ENCODE measurements around the gene MEGF11. TPM values are rescaled to one million over a fixed set of nuclear protein-coding genes. Genes with fewer than 3 reads are reported as not detected.
"Not testable (repeated sequence)": the region's sequence is repeated elsewhere in the genome, so short reads cannot be mapped to it uniquely, and the experiment has no call there.

MEGF11 gene
- total and polyA plus RNA-seq, 4 donors: 0.16 to 1.5 (median 0.50) TPM

GRCh38 chr15:66270932-66271331, 17.4 kb upstream of the MEGF11 start:
- peaks cover 0 to 7% (median 0%) of the 10 kb centered on the region in 5 donors for H3K4me1 ChIP-seq (ENCODE audit: control insufficient read depth in 5 of 5, insufficient read depth in 5 of 5, low read length in 5 of 5)
- ATAC-seq (ENCODE audit: insufficient read depth, low FRiP score) (no peak), DNase-seq (no peak)
- H3K36me3 ChIP-seq (ENCODE audit: control insufficient read depth in 4 of 4, insufficient read depth in 4 of 4, low read length in 4 of 4): no peaks in the 10 kb centered on the region
- no peak for TF ChIP-seq CTCF (IDR thresholded peaks at IDR 0.05; ENCODE audit: control extremely low read depth, extremely low read depth)
- H3K27ac ChIP-seq (ENCODE audit: low read depth in 1 of 2, low read length in 1 of 2): no peak overlapping the region
- no peak overlapping the region for H3K9ac ChIP-seq (ENCODE audit: insufficient read depth in 1 of 2, low read length in 2 of 2)
- H3K9me3 ChIP-seq (ENCODE audit: control insufficient read depth in 4 of 4, insufficient read depth in 3 of 4, low read length in 3 of 4): peaks cover 0 to 1% (median 0%) of the 10 kb centered on the region in 4 donors
- H3K27me3 ChIP-seq (ENCODE audit: control insufficient read depth in 3 of 3, insufficient read depth in 3 of 3, low read length in 2 of 3): peaks cover 0 to 5% (median 3%) of the 10 kb centered on the region in 3 donors
- no peak overlapping the region for H3K4me3 ChIP-seq
- WGBS, 2 donors: 71 to 86% methylated on average over 6 of the region's 6 CpGs

DNA sequence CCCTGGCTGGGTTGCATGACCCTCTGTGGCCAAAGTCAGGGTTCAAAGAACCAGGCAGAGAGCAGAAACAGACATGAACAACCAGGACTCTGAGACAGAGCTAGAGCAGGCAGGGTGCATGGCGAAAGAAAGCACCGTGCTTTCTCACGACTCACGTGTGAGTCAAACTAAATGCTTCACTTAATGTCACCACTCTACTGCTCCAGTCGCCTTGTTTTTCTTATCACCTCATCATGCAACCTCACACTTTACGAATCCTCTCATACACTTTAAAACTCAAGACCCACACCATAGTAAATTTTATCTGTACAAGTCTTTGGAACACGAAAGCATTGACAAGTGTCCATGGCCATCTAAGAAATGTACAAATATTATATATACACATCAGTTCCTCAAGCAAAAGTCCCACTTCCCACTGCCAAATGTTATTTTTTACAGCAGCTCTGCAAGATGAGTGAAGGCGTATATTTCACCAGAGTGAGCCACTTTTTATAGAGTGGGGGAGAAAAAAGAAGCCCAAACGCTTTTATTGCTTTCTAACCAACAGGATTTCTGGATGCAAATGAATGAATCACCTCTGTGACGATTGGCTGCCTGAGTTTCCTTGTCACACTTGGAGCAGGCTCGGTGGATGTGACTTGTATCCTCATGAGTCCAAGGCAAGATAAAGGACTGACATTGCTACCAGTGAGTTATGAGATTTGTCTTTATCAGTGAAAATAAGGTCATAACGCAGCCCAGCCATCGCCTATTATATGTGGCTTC, 16.0 kb upstream of the MEGF11 start:
- H3K9me3 ChIP-seq (ENCODE audit: control insufficient read depth in 4 of 4, insufficient read depth in 3 of 4, low read length in 3 of 4): no peaks in the 10 kb centered on the region
- peak; percentile 23 to 53 (median 39) for DNase-seq
- 50 to 65% methylated on average over 13 of the region's 13 CpGs for WGBS, 2 donors
- H3K4me1 ChIP-seq (ENCODE audit: control insufficient read depth in 5 of 5, insufficient read depth in 5 of 5, low read length in 5 of 5): peaks cover 0 to 7% (median 0%) of the 10 kb centered on the region in 5 donors
- TF ChIP-seq CTCF (IDR thresholded peaks at IDR 0.05; ENCODE audit: control extremely low read depth, extremely low read depth): no peak
- H3K36me3 ChIP-seq (ENCODE audit: control insufficient read depth in 4 of 4, insufficient read depth in 4 of 4, low read length in 4 of 4): no peaks in the 10 kb centered on the region
- ATAC-seq (ENCODE audit: insufficient read depth, low FRiP score): no peak
- no peak overlapping the region for H3K9ac ChIP-seq (ENCODE audit: insufficient read depth in 1 of 2, low read length in 2 of 2)
- H3K4me3 ChIP-seq: no peak overlapping the region
- H3K27me3 ChIP-seq (ENCODE audit: control insufficient read depth in 3 of 3, insufficient read depth in 3 of 3, low read length in 2 of 3): peaks cover 0 to 5% (median 3%) of the 10 kb centered on the region in 3 donors
- H3K27ac ChIP-seq (ENCODE audit: low read depth in 1 of 2, low read length in 1 of 2): no peak overlapping the region

GRCh38 chr15:66264859-66265513, 11.4 kb upstream of the MEGF11 start:
- H3K36me3 ChIP-seq (ENCODE audit: control insufficient read depth in 4 of 4, insufficient read depth in 4 of 4, low read length in 4 of 4): no peaks in the 10 kb centered on the region
- H3K27ac ChIP-seq (ENCODE audit: low read depth in 1 of 2, low read length in 1 of 2): no peak overlapping the region
- no peaks in the 10 kb centered on the region for H3K9me3 ChIP-seq (ENCODE audit: control insufficient read depth in 4 of 4, insufficient read depth in 3 of 4, low read length in 3 of 4)
- TF ChIP-seq CTCF (IDR thresholded peaks at IDR 0.05; ENCODE audit: control extremely low read depth, extremely low read depth): no peak
- H3K27me3 ChIP-seq (ENCODE audit: control insufficient read depth in 3 of 3, insufficient read depth in 3 of 3, low read length in 2 of 3): peaks cover 0 to 6% (median 5%) of the 10 kb centered on the region in 3 donors
- peaks cover 0 to 7% (median 0%) of the 10 kb centered on the region in 5 donors for H3K4me1 ChIP-seq (ENCODE audit: control insufficient read depth in 5 of 5, insufficient read depth in 5 of 5, low read length in 5 of 5)
- H3K9ac ChIP-seq (ENCODE audit: insufficient read depth in 1 of 2, low read length in 2 of 2): no peak overlapping the region
- 93% methylated on average over 20 of the region's 20 CpGs for WGBS, 2 donors
- H3K4me3 ChIP-seq: no peak overlapping the region
- no peak for ATAC-seq (ENCODE audit: insufficient read depth, low FRiP score)
- no peak for DNase-seq

GRCh38 chr15:66262837-66263236, 9.3 kb upstream of the MEGF11 start:
- 91 to 96% methylated on average over 1 of the region's 1 CpG for WGBS, 2 donors
- H3K27me3 ChIP-seq (ENCODE audit: control insufficient read depth in 3 of 3, insufficient read depth in 3 of 3, low read length in 2 of 3): peaks cover 0 to 13% (median 7%) of the 10 kb centered on the region in 3 donors

More at GRCh38 chr15:66262837-66263236, 9.3 kb upstream of the MEGF11 start:
- DNase-seq; H3K4me3 ChIP-seq; ATAC-seq (ENCODE audit: insufficient read depth, low FRiP score); H3K9ac ChIP-seq (ENCODE audit: insufficient read depth in 1 of 2, low read length in 2 of 2); H3K4me1 ChIP-seq (ENCODE audit: control insufficient read depth in 5 of 5, insufficient read depth in 5 of 5, low read length in 5 of 5); H3K36me3 ChIP-seq (ENCODE audit: control insufficient read depth in 4 of 4, insufficient read depth in 4 of 4, low read length in 4 of 4); H3K9me3 ChIP-seq (ENCODE audit: control insufficient read depth in 4 of 4, insufficient read depth in 3 of 4, low read length in 3 of 4); H3K27ac ChIP-seq (ENCODE audit: low read depth in 1 of 2, low read length in 1 of 2): not testable (repeated sequence)
